Liver (tissue), 3 donors: ENCODE data around the gene EPHB2.

Source experiments
- NR2F2 ChIP-seq: IDR thresholded peaks from 2 replicates; pipeline ENCODE4 v1.6.1; 2016; ENCODE audit warnings: antibody characterized with exemption
- RAD21 ChIP-seq, 2 donors: IDR thresholded peaks; 2 replicates each; pipeline ENCODE4 v1.6.1; 2016; ENCODE audit warnings: antibody characterized with exemption in 2 of 2, mild to moderate bottlenecking in 2 of 2
- TAF1 ChIP-seq: conservative IDR thresholded peaks from 2 replicates; pipeline ENCODE4 v1.6.1; 2016; ENCODE audit warnings: antibody characterized with exemption, mild to moderate bottlenecking
- YY1 ChIP-seq: IDR thresholded peaks from 2 replicates; pipeline ENCODE4 v1.6.1; 2016; ENCODE audit warnings: antibody characterized with exemption, mild to moderate bottlenecking
- TF ChIP-seq, protein P1 (sequence below): fragments of 150-350 bp; IDR thresholded peaks from 2 replicates; pipeline ENCODE4 v1.5.1; 2017; ENCODE audit warnings: improper control_type of control experiment, low read depth, low read length; ENCODE audit not compliant: missing input control
- TF ChIP-seq, protein P2 (sequence below): IDR thresholded peaks from 2 replicates; pipeline ENCODE4 v1.6.1; 2016; ENCODE audit warnings: antibody characterized with exemption, mild to moderate bottlenecking
- donor health status: healthy.
- donor health status: healthy.

DNA sequence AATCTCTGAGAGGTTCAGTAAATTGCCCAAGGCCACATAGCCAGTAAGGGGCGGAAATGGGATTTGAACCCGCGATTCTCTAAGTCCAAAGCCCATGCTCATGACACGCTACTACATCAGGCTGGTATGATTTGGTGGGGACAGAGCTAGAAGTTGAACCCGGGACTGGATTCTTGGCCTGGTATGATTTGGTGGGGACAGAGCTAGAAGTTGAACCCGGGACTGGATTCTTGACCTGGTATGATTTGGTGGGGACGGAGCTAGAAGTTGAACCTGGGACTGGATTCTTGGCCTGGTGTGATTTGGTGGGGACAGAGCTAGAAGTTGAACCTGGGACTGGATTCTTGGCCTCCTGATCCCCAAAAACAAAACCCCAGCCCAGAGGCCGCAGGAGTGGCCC is 23.0 kb downstream of the EPHB2 start:
- TF ChIP-seq, protein P1, sequence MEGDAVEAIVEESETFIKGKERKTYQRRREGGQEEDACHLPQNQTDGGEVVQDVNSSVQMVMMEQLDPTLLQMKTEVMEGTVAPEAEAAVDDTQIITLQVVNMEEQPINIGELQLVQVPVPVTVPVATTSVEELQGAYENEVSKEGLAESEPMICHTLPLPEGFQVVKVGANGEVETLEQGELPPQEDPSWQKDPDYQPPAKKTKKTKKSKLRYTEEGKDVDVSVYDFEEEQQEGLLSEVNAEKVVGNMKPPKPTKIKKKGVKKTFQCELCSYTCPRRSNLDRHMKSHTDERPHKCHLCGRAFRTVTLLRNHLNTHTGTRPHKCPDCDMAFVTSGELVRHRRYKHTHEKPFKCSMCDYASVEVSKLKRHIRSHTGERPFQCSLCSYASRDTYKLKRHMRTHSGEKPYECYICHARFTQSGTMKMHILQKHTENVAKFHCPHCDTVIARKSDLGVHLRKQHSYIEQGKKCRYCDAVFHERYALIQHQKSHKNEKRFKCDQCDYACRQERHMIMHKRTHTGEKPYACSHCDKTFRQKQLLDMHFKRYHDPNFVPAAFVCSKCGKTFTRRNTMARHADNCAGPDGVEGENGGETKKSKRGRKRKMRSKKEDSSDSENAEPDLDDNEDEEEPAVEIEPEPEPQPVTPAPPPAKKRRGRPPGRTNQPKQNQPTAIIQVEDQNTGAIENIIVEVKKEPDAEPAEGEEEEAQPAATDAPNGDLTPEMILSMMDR: no peak
- TF ChIP-seq TAF1 (no peak), NR2F2 (no peak), YY1 (no peak), RAD21 (IDR thresholded peaks at IDR 0.05) (no peak)
- TF ChIP-seq, protein P2, sequence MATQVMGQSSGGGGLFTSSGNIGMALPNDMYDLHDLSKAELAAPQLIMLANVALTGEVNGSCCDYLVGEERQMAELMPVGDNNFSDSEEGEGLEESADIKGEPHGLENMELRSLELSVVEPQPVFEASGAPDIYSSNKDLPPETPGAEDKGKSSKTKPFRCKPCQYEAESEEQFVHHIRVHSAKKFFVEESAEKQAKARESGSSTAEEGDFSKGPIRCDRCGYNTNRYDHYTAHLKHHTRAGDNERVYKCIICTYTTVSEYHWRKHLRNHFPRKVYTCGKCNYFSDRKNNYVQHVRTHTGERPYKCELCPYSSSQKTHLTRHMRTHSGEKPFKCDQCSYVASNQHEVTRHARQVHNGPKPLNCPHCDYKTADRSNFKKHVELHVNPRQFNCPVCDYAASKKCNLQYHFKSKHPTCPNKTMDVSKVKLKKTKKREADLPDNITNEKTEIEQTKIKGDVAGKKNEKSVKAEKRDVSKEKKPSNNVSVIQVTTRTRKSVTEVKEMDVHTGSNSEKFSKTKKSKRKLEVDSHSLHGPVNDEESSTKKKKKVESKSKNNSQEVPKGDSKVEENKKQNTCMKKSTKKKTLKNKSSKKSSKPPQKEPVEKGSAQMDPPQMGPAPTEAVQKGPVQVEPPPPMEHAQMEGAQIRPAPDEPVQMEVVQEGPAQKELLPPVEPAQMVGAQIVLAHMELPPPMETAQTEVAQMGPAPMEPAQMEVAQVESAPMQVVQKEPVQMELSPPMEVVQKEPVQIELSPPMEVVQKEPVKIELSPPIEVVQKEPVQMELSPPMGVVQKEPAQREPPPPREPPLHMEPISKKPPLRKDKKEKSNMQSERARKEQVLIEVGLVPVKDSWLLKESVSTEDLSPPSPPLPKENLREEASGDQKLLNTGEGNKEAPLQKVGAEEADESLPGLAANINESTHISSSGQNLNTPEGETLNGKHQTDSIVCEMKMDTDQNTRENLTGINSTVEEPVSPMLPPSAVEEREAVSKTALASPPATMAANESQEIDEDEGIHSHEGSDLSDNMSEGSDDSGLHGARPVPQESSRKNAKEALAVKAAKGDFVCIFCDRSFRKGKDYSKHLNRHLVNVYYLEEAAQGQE: no peak
